Endothelial cell (in vitro differentiated cells): ENCODE measurements around the gene SIM2. TPM values are rescaled to one million over a fixed set of nuclear protein-coding genes. Genes with fewer than 3 reads are reported as not detected.

Experiments used
- DNase-seq: peaks from one replicate; pipeline ENCODE4 v3.0.0; 2021; ENCODE audit warnings: low spot score
- H3K27ac Mint-ChIP-seq: one replicate; pipeline ENCODE4 v1.8.0; 2021; ENCODE audit warnings: mixed read lengths, inconsistent platforms; ENCODE audit not compliant: unreplicated experiment
- H3K27me3 Mint-ChIP-seq: one replicate; pipeline ENCODE4 v1.8.0; 2021; ENCODE audit warnings: mild to moderate bottlenecking, moderate library complexity, mixed read lengths, inconsistent platforms; ENCODE audit not compliant: unreplicated experiment
- H3K36me3 Mint-ChIP-seq: one replicate; pipeline ENCODE4 v1.8.0; 2021; ENCODE audit warnings: mild to moderate bottlenecking, low read depth, mixed read lengths, inconsistent platforms; ENCODE audit not compliant: unreplicated experiment
- H3K4me1 Mint-ChIP-seq: one replicate; pipeline ENCODE4 v1.8.0; 2021; ENCODE audit warnings: mild to moderate bottlenecking, mixed read lengths, inconsistent platforms; ENCODE audit not compliant: unreplicated experiment
- H3K4me3 Mint-ChIP-seq: one replicate; pipeline ENCODE4 v1.8.0; 2021; ENCODE audit warnings: mild to moderate bottlenecking, mixed read lengths, inconsistent platforms; ENCODE audit not compliant: unreplicated experiment
- H3K9me3 Mint-ChIP-seq: one replicate; pipeline ENCODE4 v1.8.0; 2021; ENCODE audit warnings: mixed read lengths, inconsistent platforms; ENCODE audit not compliant: unreplicated experiment
- total RNA-seq: library from RNA; stranded (reverse); fragmentation: NEBNext Ultra II Directional; extraction: Animal tissue kit (Norgen Biotek cat#: 25700); gene quantifications from one replicate; pipeline ENCODE4 v1.2.1, GENCODE V29; 2021; ENCODE audit not compliant: unreplicated experiment
- TF ChIP-seq, protein P1 (sequence below): fragments of 200-600 bp; sonication (generic); IDR thresholded peaks from one replicate; pipeline ENCODE4 v1.5.0; 2021; ENCODE audit warnings: antibody characterized with exemption; ENCODE audit not compliant: unreplicated experiment

SIM2 gene
- total RNA-seq, 1 donor from 2014 or later, result 17.1 TPM

DNA sequence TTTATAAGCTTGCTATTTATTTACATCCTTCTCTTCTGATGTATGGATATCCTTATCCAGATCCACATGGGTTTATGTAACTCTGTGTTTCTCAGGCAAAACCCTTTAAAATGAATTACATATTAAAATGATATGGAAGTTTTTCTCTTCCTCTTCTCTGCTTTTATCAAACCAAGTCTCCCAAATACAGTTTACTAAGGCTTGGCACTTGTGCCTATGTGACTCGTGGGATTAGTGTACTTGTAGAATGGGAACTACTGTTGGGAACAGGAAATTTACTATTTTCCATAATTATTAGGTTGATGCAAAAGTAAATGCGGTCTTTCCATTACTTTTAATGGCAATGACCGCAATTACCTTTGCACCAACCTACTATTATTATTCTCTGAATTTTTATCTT, 14.8 kb downstream of the SIM2 start:
- H3K27ac Mint-ChIP-seq, result no peak overlapping the region
- peaks cover 7% of the 10 kb centered on the region for H3K36me3 Mint-ChIP-seq
- H3K4me3 Mint-ChIP-seq, result no peak overlapping the region
- DNase-seq, result no peak
- TF ChIP-seq, protein P1, sequence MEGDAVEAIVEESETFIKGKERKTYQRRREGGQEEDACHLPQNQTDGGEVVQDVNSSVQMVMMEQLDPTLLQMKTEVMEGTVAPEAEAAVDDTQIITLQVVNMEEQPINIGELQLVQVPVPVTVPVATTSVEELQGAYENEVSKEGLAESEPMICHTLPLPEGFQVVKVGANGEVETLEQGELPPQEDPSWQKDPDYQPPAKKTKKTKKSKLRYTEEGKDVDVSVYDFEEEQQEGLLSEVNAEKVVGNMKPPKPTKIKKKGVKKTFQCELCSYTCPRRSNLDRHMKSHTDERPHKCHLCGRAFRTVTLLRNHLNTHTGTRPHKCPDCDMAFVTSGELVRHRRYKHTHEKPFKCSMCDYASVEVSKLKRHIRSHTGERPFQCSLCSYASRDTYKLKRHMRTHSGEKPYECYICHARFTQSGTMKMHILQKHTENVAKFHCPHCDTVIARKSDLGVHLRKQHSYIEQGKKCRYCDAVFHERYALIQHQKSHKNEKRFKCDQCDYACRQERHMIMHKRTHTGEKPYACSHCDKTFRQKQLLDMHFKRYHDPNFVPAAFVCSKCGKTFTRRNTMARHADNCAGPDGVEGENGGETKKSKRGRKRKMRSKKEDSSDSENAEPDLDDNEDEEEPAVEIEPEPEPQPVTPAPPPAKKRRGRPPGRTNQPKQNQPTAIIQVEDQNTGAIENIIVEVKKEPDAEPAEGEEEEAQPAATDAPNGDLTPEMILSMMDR, result no peak
- peaks cover 6% of the 10 kb centered on the region for H3K27me3 Mint-ChIP-seq
- no peaks in the 10 kb centered on the region for H3K9me3 Mint-ChIP-seq
- H3K4me1 Mint-ChIP-seq, result peaks cover 4% of the 10 kb centered on the region

DNA sequence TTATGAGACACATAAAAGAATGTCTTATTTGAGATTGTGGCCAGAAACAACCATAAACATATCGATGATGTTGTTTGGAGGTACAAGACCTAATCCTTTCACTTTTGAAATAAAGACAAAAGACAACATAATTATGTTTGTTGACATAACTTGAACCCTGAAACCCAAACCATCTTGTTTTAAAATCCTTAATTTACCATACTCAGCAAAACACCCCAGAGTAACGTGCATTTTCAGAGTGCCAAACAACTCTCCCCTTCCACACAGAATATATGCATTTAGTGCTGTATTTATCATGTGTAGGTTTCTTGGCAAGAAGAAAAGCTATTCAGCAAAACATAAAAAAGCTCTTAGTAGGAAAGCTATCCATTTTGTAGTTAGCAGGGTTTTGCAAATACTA, 17.5 kb downstream of the SIM2 start:
- H3K9me3 Mint-ChIP-seq, result no peaks in the 10 kb centered on the region
- no peak overlapping the region for H3K27ac Mint-ChIP-seq
- H3K4me1 Mint-ChIP-seq, result no peaks in the 10 kb centered on the region
- peaks cover 3% of the 10 kb centered on the region for H3K27me3 Mint-ChIP-seq
- no peak for DNase-seq
- H3K4me3 Mint-ChIP-seq, result no peak overlapping the region
- TF ChIP-seq, protein P1, result no peak
- H3K36me3 Mint-ChIP-seq, result peaks cover 8% of the 10 kb centered on the region

DNA sequence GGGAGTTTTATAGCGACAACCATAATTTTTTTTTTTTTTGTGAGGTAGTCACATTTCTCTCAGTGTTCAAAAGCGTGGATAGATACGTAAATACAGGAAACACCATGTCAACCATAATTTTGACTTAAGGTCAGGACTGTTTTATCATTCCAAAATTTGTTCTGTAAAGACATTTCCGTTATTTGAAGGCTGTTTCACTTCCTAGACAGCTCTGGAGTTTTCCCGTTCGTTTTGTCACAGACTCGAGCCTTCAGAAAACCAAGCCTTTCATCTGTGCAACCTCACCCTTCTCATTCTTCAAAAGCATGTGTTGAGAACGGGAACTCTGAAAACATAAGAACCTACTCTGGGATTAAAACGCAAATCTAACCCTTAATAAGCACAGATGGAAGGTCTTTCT, 17.9 kb downstream of the SIM2 start:
- Mint-ChIP-seq H3K36me3 (peaks cover 8% of the 10 kb centered on the region), H3K4me3 (no peak overlapping the region), H3K27ac (no peak overlapping the region), H3K27me3 (peaks cover 3% of the 10 kb centered on the region), H3K4me1 (no peaks in the 10 kb centered on the region), H3K9me3 (no peaks in the 10 kb centered on the region)
- DNase-seq, result no peak
- TF ChIP-seq, protein P1, result no peak

DNA sequence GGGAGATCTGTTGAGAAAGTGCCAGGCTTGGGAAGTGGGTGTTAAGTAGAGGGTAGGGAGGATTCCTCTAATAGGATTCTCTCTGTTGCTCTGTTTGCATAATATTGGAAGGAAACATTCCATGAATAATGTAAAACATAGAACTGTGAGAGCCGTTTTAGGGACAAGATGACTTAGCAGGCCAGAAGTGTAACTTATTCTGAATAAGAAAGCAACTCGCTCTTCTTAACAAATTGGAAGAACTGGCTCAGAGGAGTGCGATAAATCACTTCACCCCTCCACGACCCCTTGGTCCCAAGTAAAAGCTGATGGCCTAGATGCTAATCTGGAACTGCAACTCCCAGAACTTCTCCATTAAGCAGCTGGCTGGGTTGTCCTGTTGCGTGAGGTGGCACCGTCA, 19.1 kb downstream of the SIM2 start:
- no peak for DNase-seq
- TF ChIP-seq, protein P1, result no peak
- H3K4me3 Mint-ChIP-seq, result no peak overlapping the region
- H3K27ac Mint-ChIP-seq, result no peak overlapping the region
- H3K4me1 Mint-ChIP-seq, result no peaks in the 10 kb centered on the region
- no peaks in the 10 kb centered on the region for H3K9me3 Mint-ChIP-seq
- peaks cover 13% of the 10 kb centered on the region for H3K36me3 Mint-ChIP-seq
- H3K27me3 Mint-ChIP-seq, result peaks cover 7% of the 10 kb centered on the region

DNA sequence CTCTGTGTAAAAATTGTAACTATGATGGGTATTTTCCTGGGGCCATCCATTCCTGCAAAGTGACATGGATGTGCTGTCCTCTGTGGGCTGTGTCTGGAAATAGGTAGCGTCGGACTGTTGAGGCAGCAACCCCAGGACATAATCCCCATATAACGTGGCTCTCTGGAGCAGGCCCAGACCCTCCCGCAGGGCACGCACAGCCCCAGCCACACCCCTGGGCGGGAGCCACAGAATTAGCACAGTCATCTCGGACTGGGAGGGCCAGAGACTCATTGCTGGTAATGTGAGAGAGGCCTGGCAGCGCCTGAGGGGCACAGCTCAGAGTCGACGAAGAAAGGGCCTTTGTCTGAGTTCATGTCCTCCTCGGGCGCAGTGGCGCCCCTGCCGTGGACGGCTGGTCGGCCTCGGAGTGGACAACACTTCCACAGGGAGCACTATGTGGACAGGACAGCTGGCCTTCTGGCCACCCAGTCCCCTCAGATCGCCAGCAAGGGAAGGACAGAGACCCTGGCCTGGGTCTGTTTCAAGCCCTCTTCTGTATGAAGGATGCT, 20.1 kb downstream of the SIM2 start:
- H3K27me3 Mint-ChIP-seq, result peaks cover 7% of the 10 kb centered on the region
- H3K9me3 Mint-ChIP-seq, result no peaks in the 10 kb centered on the region
- no peak for DNase-seq

More for the DNA sequence above, 20.1 kb downstream of the SIM2 start:
- Mint-ChIP-seq H3K36me3 (peaks cover 13% of the 10 kb centered on the region), H3K4me1 (no peaks in the 10 kb centered on the region), H3K4me3 (no peak overlapping the region), H3K27ac (no peak overlapping the region)
- TF ChIP-seq, protein P1, result no peak
